NCI-H128 (cell line): Measurements from ENCODE around the gene SNRNP70.

Source experiments
- DNase-seq: peaks from one replicate; lab custom pipeline; 2025; ENCODE audit not compliant: unreplicated experiment; lab: John Stamatoyannopoulos, UW

Gene SNRNP70

GRCh38 chr19:49064029-49064629, 21.1 kb upstream of the SNRNP70 start:
- DNase-seq: no peak

GRCh38 chr19:49064768-49065611, 20.3 kb upstream of the SNRNP70 start, which contains the start of gene NTF4:
NTF4 (minus strand) TSS chr19:49064818; CDS start chr19:49061997, 2,821 bp downstream.
- DNase-seq: no peak

GRCh38 chr19:49065905-49066512, 19.2 kb upstream of the SNRNP70 start:
- DNase-seq: no peak

GRCh38 chr19:49067554-49067953, 17.7 kb upstream of the SNRNP70 start:
- no peak for DNase-seq

- DNase-seq: no peak
Observed at GRCh38 chr19:49069026-49069425, 16.2 kb upstream of the SNRNP70 start.

GRCh38 chr19:49070416-49070815, 14.8 kb upstream of the SNRNP70 start:
- no peak for DNase-seq

- no peak for DNase-seq
Observed at GRCh38 chr19:49071860-49072547, 13.2 kb upstream of the SNRNP70 start.

GRCh38 chr19:49073514-49074378, 11.5 kb upstream of the SNRNP70 start:
- peak; percentile 16 for DNase-seq

GRCh38 chr19:49074869-49075268, 10.4 kb upstream of the SNRNP70 start:
- peak; percentile 6 for DNase-seq

- no peak for DNase-seq
Observed at GRCh38 chr19:49080392-49080791, 4.9 kb upstream of the SNRNP70 start.

- DNase-seq: no peak
Observed at GRCh38 chr19:49081273-49081672, 4.0 kb upstream of the SNRNP70 start.

GRCh38 chr19:49084206-49085019, 838 bp upstream of the SNRNP70 start:
- no peak for DNase-seq

- no peak for DNase-seq
Observed at GRCh38 chr19:49085868-49086232, 599 bp downstream of the SNRNP70 start.

- no peak for DNase-seq
Observed at GRCh38 chr19:49086296-49086695, 1.0 kb downstream of the SNRNP70 start.

GRCh38 chr19:49091391-49092038, 6.3 kb downstream of the SNRNP70 start:
- DNase-seq: no peak

GRCh38 chr19:49092686-49093085, 7.4 kb downstream of the SNRNP70 start:
- no peak for DNase-seq

GRCh38 chr19:49094505-49095482, 9.5 kb downstream of the SNRNP70 start:
- no peak for DNase-seq
